Lung (tissue), 12 donors: ENCODE results near the gene RNF8. TPM values are rescaled to one million over a fixed set of nuclear protein-coding genes. Genes with fewer than 3 reads are reported as not detected.
"Not testable (repeated sequence)": the region's sequence is repeated elsewhere in the genome, so short reads cannot be mapped to it uniquely, and the experiment has no call there.

Experiments
- ATAC-seq: fragments of 200-7000 bp; cut with Tn5 transposase; one replicate; pipeline ENCODE4 v1.9.1; 2020; ENCODE audit warnings: moderate number of reproducible peaks; ENCODE audit not compliant: insufficient read depth, low FRiP score
- DNase-seq, 3 donors: peaks; one replicate each; pipeline ENCODE4 v3.0.0-alpha.2; 2013 to 2017
- H3K27ac ChIP-seq, 2 donors: one replicate each; pipeline ENCODE4 v1.5.1; 2013; ENCODE audit warnings: mild to moderate bottlenecking in 2 of 2, moderate library complexity in 2 of 2, control low read depth in 1 of 2, inconsistent platforms in 1 of 2, low read depth in 1 of 2, low read length in 1 of 2
- H3K27me3 ChIP-seq, 3 donors: one replicate each; pipeline ENCODE4 v1.5.1; 2013; ENCODE audit warnings: low read length in 2 of 3; ENCODE audit not compliant: control insufficient read depth in 3 of 3, insufficient read depth in 3 of 3
- H3K36me3 ChIP-seq, 4 donors: one replicate each; pipeline ENCODE4 v1.5.1; 2013; ENCODE audit warnings: low read length in 4 of 4, mild to moderate bottlenecking in 1 of 4, moderate library complexity in 1 of 4; ENCODE audit not compliant: control insufficient read depth in 4 of 4, insufficient read depth in 4 of 4
- H3K4me1 ChIP-seq, 5 donors: one replicate each; pipeline ENCODE4 v1.5.1; 2013; ENCODE audit warnings: low read length in 5 of 5, mild to moderate bottlenecking in 2 of 5, moderate library complexity in 1 of 5; ENCODE audit not compliant: control insufficient read depth in 5 of 5, insufficient read depth in 5 of 5
- H3K4me3 ChIP-seq: one replicate; pipeline ENCODE4 v1.5.1; 2013; ENCODE audit warnings: mild to moderate bottlenecking, control low read depth, moderate library complexity
- H3K9ac ChIP-seq, 2 donors: one replicate each; pipeline ENCODE4 v1.5.1; 2013; ENCODE audit warnings: low read length in 2 of 2, control low read depth in 1 of 2; ENCODE audit not compliant: insufficient read depth in 1 of 2
- H3K9me3 ChIP-seq, 4 donors: one replicate each; pipeline ENCODE4 v1.5.1; 2013; ENCODE audit warnings: low read length in 3 of 4, mild to moderate bottlenecking in 1 of 4, moderate library complexity in 1 of 4; ENCODE audit not compliant: control insufficient read depth in 4 of 4, insufficient read depth in 3 of 4
- WGBS, 2 donors: extraction: QIAGEN DNeasy Blood & Tissue Kit; methylation state at CpG; one replicate each; pipeline ENCODE4 v1.1.7; 2013; 5-methylcytosine and 5-hydroxymethylcytosine counted together
- polyA plus RNA-seq, 2 donors: library from polyadenylated mRNA; stranded (reverse); fragments of 200-250 nt; gene quantifications; one replicate each; pipeline ENCODE4 v1.2.1, GENCODE V29; 2013
- total RNA-seq, 2 donors: library from RNA; depleted of rRNA in 1 of 2; stranded (reverse); fragments of >200 nt in 1 of 2; gene quantifications; one replicate each; pipeline ENCODE4 v1.2.1, GENCODE V29; 2014 to 2021
- TF ChIP-seq, protein P1 (sequence below): IDR thresholded peaks from 2 replicates; pipeline ENCODE4 v1.5.1; 2012; ENCODE audit warnings: mild to moderate bottlenecking; ENCODE audit errors: control extremely low read depth, extremely low read depth
- donor health status: control.
- donor health status: control.
- donor health status: Bipolar disorder and iron deficiency.
- donor health status: healthy.
- donor health status: DM: yes; HTN: yes; CAD: no.

RNF8 gene
- total and polyA plus RNA-seq, 4 donors, result 10.5 to 28.1 (median 12.7) TPM

DNA sequence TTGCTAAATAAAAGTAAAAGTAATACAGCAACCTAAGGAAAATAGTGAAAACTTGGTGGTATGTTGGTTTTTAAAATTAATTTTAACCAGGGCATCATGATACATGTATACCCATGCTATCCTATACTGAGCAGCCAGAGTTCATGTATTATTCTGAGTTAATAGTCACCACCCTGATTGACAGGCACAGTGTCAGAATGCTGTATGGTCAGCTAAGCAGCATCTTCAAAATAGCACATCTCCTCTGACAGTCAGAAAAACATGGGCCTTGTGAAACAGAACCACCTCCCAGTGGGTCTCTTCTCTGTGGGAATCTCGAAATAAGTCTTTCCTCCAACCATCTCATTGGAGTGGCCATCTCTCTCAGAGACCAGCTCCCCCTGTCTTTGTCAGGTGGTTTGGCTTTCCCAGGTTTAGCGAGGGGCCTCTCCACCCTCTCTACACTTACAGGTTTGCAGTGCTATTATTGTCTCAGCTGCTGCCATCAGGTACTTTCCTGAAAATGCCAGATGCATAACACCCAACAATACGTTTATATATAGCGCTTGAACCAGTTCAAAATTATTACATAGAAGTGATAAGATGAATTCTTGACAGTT lies 47.1 kb upstream of the RNF8 start:
- Histone ChIP-seq H3K4me1 (peaks cover 2 to 30% (median 14%) of the 10 kb centered on the region in 5 donors), H3K9me3 (no peaks in the 10 kb centered on the region), H3K27ac (no peak overlapping the region), H3K27me3 (no peaks in the 10 kb centered on the region), H3K4me3 (no peak overlapping the region), H3K36me3 (peaks cover 3 to 12% (median 9%) of the 10 kb centered on the region in 4 donors), H3K9ac (no peak overlapping the region)
- WGBS, 2 donors, result 92 to 97% methylated on average over 4 of the region's 4 CpGs
- DNase-seq (no peak), ATAC-seq (no peak)
- TF ChIP-seq, protein P1, sequence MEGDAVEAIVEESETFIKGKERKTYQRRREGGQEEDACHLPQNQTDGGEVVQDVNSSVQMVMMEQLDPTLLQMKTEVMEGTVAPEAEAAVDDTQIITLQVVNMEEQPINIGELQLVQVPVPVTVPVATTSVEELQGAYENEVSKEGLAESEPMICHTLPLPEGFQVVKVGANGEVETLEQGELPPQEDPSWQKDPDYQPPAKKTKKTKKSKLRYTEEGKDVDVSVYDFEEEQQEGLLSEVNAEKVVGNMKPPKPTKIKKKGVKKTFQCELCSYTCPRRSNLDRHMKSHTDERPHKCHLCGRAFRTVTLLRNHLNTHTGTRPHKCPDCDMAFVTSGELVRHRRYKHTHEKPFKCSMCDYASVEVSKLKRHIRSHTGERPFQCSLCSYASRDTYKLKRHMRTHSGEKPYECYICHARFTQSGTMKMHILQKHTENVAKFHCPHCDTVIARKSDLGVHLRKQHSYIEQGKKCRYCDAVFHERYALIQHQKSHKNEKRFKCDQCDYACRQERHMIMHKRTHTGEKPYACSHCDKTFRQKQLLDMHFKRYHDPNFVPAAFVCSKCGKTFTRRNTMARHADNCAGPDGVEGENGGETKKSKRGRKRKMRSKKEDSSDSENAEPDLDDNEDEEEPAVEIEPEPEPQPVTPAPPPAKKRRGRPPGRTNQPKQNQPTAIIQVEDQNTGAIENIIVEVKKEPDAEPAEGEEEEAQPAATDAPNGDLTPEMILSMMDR, result no peak

DNA sequence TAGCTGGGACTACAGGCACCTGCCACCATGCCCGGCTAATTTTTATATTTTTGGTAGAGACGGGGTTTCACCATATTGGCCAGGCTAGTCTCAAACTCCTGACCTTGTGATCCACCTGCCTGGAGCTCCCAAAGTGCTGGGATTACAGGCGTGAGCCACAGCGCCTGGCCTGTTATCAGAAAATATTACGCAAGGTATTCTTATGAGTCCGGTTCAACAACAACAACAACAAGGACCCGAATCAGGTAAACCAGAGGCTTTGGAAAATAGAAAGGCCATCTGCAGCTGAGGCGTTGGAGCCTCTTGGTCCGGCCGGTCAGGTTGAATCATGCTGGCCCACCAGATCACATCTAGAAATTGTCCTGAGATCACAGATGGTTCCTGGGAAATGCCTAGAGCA lies 46.3 kb upstream of the RNF8 start:
- H3K27ac ChIP-seq, DNase-seq, ATAC-seq, H3K9me3 ChIP-seq, H3K4me3 ChIP-seq, H3K27me3 ChIP-seq: not testable (repeated sequence)
- H3K36me3 ChIP-seq, result peaks cover 3 to 10% (median 8%) of the 10 kb centered on the region in 4 donors
- peaks cover 2 to 38% (median 14%) of the 10 kb centered on the region in 5 donors for H3K4me1 ChIP-seq
- H3K9ac ChIP-seq, result peak overlapping the region in 1 of 2 donors; percentile 26
- WGBS, 2 donors, result 81 to 85% methylated on average over 10 of the region's 10 CpGs

DNA sequence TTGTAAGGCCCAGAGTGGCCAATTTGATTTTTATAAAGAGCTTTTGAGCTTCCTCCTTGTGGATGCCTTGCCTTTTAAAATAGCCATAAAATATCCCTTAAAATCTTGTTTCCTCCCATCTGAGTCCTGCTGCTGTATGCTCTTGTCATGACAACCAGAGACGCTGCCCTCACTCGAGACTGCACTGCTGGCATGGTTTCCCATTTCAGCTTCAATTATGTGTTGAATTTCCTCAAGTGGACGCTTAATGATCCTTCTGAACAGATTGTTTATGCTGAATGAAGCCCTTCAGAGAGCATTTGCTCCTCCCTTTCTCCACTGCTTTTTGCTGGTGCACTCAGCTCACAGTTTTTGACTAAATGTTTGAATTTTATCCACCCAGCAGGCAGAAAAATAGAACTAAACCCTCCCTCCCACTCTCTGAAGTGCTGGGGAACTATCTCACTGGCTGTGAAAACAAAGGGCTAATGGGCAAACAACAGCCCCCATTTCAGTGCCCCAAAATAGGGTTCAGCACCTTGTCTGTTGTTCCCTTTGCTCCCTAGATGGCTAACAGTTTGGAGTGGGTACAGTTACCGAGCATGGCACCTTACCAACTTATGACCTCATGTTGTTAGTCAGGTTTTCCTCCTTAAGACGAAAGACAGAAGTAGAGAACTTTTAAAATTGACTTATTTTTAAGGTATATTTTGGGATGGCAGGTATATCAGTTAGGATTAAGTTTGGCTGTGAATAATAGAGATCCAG lies 45.5 kb upstream of the RNF8 start:
- H3K4me3 ChIP-seq, result no peak overlapping the region
- ATAC-seq (no peak), DNase-seq (peak; percentile 91 to 99 (median 98))
- H3K27me3 ChIP-seq, result no peaks in the 10 kb centered on the region
- no peaks in the 10 kb centered on the region for H3K9me3 ChIP-seq
- TF ChIP-seq, protein P1, result no peak
- peak overlapping the region in 1 of 2 donors; percentile 24 for H3K27ac ChIP-seq
- H3K9ac ChIP-seq, result peak overlapping the region in 1 of 2 donors; percentile 45
- WGBS, 2 donors, result 59 to 73% methylated on average over 5 of the region's 5 CpGs
- H3K4me1 ChIP-seq, result peaks cover 2 to 38% (median 14%) of the 10 kb centered on the region in 5 donors
- H3K36me3 ChIP-seq, result peaks cover 3 to 7% (median 5%) of the 10 kb centered on the region in 4 donors

DNA sequence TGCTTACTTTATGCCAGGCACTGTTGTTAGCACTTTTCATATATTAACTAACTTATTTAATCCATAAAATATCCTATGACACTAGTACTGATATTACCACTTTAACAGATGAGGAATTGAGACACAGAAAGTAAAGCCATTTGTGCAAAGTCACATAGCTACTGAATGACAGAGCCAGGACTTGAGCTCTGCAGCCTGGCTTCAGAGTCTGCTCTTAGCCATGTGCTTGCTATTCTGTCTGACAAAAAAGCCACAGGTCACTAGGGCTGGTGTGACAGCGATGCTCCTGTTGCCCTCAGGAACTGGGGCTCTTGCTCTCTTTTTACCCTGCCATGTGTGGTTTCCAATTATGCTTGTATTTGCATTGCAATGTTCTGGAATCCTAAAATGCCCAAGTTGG lies 44.7 kb upstream of the RNF8 start:
- peak overlapping the region in 1 of 2 donors; percentile 45 for H3K9ac ChIP-seq
- TF ChIP-seq, protein P1, result no peak
- peaks cover 0 to 14% (median 9%) of the 10 kb centered on the region in 4 donors for H3K36me3 ChIP-seq
- no peaks in the 10 kb centered on the region for H3K27me3 ChIP-seq
- DNase-seq (no peak), ATAC-seq (no peak)
- no peak overlapping the region for H3K4me3 ChIP-seq
- H3K27ac ChIP-seq, result no peak overlapping the region
- peaks cover 2 to 38% (median 14%) of the 10 kb centered on the region in 5 donors for H3K4me1 ChIP-seq
- H3K9me3 ChIP-seq, result no peaks in the 10 kb centered on the region
- WGBS, 2 donors, result 84 to 87% methylated on average over 1 of the region's 1 CpG
